IPS-18a (cell line): Measurements from ENCODE around the gene CSF2.

Source experiments
- H3K27ac ChIP-seq: one replicate; pipeline ENCODE4 v1.5.1; 2013; ENCODE audit warnings: low read length
- H3K27me3 ChIP-seq: one replicate; pipeline ENCODE4 v1.6.1; 2013; ENCODE audit warnings: mild to moderate bottlenecking, low read length; ENCODE audit not compliant: control insufficient read depth, insufficient read depth
- H3K36me3 ChIP-seq: one replicate; pipeline ENCODE4 v1.6.1; 2013; ENCODE audit warnings: low read depth, low read length; ENCODE audit not compliant: control insufficient read depth
- H3K4me1 ChIP-seq: one replicate; pipeline ENCODE4 v1.6.1; 2013; ENCODE audit warnings: low read depth, low read length; ENCODE audit not compliant: control insufficient read depth
- H3K4me3 ChIP-seq: one replicate; pipeline ENCODE4 v1.5.1; 2013; ENCODE audit warnings: low read length
- H3K9ac ChIP-seq: one replicate; pipeline ENCODE4 v1.6.1; 2013; ENCODE audit warnings: mild to moderate bottlenecking, low read length, moderate library complexity
- H3K9me3 ChIP-seq: one replicate; pipeline ENCODE4 v1.6.1; 2013; ENCODE audit warnings: low read depth, low read length; ENCODE audit not compliant: control insufficient read depth

The CSF2 gene

DNA sequence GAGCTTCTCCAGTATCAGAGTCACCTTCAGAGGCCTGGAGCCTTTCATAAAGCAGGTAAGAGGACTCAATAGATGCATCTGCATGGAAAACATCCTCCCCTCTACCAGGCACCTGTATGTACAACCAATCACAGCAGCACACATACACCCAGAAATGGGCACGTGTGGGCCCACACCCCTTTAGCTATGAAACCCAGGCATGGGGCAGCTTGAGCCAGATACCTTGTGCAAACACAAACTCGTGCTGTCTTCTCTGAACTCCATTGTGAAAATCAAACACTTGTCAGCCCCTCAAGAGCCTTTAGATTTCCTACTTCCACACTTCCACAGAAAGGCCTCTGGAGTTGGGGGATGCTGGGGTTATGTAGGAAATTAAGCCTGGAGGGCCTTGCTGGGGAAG lies 1.1 kb upstream of the CSF2 start:
- no peaks in the 10 kb centered on the region for H3K27me3 ChIP-seq
- no peak overlapping the region for H3K9ac ChIP-seq
- no peaks in the 10 kb centered on the region for H3K9me3 ChIP-seq
- no peaks in the 10 kb centered on the region for H3K4me1 ChIP-seq
- no peaks in the 10 kb centered on the region for H3K36me3 ChIP-seq
- no peak overlapping the region for H3K4me3 ChIP-seq
- H3K27ac ChIP-seq = no peak overlapping the region

DNA sequence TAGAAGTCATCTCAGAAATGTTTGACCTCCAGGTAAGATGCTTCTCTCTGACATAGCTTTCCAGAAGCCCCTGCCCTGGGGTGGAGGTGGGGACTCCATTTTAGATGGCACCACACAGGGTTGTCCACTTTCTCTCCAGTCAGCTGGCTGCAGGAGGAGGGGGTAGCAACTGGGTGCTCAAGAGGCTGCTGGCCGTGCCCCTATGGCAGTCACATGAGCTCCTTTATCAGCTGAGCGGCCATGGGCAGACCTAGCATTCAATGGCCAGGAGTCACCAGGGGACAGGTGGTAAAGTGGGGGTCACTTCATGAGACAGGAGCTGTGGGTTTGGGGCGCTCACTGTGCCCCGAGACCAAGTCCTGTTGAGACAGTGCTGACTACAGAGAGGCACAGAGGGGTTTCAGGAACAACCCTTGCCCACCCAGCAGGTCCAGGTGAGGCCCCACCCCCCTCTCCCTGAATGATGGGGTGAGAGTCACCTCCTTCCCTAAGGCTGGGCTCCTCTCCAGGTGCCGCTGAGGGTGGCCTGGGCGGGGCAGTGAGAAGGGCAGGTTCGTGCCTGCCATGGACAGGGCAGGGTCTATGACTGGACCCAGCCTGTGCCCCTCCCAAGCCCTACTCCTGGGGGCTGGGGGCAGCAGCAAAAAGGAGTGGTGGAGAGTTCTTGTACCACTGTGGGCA lies 642 bp downstream of the CSF2 start:
- no peak overlapping the region for H3K9ac ChIP-seq
- H3K4me3 ChIP-seq = no peak overlapping the region
- H3K36me3 ChIP-seq = no peaks in the 10 kb centered on the region
- no peaks in the 10 kb centered on the region for H3K4me1 ChIP-seq
- no peak overlapping the region for H3K27ac ChIP-seq
- no peaks in the 10 kb centered on the region for H3K9me3 ChIP-seq
- H3K27me3 ChIP-seq = no peaks in the 10 kb centered on the region

DNA sequence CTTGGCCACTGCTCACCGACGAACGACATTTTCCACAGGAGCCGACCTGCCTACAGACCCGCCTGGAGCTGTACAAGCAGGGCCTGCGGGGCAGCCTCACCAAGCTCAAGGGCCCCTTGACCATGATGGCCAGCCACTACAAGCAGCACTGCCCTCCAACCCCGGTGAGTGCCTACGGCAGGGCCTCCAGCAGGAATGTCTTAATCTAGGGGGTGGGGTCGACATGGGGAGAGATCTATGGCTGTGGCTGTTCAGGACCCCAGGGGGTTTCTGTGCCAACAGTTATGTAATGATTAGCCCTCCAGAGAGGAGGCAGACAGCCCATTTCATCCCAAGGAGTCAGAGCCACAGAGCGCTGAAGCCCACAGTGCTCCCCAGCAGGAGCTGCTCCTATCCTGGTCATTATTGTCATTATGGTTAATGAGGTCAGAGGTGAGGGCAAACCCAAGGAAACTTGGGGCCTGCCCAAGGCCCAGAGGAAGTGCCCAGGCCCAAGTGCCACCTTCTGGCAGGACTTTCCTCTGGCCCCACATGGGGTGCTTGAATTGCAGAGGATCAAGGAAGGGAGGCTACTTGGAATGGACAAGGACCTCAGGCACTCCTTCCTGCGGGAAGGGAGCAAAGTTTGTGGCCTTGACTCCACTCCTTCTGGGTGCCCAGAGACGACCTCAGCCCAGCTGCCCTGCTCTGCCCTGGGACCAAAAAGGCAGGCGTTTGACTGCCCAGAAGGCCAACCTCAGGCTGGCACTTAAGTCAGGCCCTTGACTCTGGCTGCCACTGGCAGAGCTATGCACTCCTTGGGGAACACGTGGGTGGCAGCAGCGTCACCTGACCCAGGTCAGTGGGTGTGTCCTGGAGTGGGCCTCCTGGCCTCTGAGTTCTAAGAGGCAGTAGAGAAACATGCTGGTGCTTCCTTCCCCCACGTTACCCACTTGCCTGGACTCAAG lies 1.5 kb downstream of the CSF2 start:
- H3K27ac ChIP-seq = no peak overlapping the region
- no peaks in the 10 kb centered on the region for H3K36me3 ChIP-seq
- H3K4me1 ChIP-seq = no peaks in the 10 kb centered on the region
- H3K4me3 ChIP-seq = no peak overlapping the region
- H3K9ac ChIP-seq = no peak overlapping the region
- no peaks in the 10 kb centered on the region for H3K27me3 ChIP-seq
- no peaks in the 10 kb centered on the region for H3K9me3 ChIP-seq

DNA sequence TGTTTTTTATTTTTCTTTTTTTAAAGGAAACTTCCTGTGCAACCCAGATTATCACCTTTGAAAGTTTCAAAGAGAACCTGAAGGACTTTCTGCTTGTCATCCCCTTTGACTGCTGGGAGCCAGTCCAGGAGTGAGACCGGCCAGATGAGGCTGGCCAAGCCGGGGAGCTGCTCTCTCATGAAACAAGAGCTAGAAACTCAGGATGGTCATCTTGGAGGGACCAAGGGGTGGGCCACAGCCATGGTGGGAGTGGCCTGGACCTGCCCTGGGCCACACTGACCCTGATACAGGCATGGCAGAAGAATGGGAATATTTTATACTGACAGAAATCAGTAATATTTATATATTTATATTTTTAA lies 2.1 kb downstream of the CSF2 start:
- H3K9ac ChIP-seq = no peak overlapping the region
- H3K36me3 ChIP-seq = no peaks in the 10 kb centered on the region
- no peaks in the 10 kb centered on the region for H3K4me1 ChIP-seq
- no peak overlapping the region for H3K4me3 ChIP-seq
- H3K27ac ChIP-seq = no peak overlapping the region
- no peaks in the 10 kb centered on the region for H3K27me3 ChIP-seq
- no peaks in the 10 kb centered on the region for H3K9me3 ChIP-seq

DNA sequence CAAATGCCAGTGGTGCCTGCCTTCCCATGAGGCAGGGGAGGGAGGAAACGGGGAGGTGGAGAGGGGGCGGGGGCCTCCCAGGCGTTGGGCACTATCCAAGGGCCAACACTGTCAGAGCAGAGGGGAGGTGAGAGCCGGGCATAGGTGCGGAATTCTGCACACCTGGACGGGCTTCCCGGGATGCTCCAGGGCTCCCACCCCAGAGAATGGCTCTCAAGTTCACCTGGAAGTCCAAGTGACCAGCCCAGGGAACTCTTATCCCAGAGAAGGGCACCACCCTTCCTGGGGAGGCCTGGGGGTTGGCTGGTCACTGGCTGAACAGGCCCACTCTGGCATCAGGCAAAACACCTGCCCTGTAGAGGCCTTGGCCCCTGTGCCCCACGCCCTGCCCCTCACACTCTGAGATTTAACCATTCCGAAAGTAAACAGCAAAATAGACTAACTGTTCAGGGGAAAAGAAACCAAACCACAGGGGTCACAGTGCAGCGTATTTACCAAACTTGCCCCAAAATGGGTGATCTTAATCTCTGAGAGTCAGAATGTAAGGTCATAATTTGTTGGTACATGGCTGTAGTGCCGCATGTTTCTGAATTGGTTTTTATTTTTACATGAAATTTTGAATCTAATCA lies 2.7 kb downstream of the CSF2 start:
- no peaks in the 10 kb centered on the region for H3K36me3 ChIP-seq
- no peak overlapping the region for H3K4me3 ChIP-seq

DNA sequence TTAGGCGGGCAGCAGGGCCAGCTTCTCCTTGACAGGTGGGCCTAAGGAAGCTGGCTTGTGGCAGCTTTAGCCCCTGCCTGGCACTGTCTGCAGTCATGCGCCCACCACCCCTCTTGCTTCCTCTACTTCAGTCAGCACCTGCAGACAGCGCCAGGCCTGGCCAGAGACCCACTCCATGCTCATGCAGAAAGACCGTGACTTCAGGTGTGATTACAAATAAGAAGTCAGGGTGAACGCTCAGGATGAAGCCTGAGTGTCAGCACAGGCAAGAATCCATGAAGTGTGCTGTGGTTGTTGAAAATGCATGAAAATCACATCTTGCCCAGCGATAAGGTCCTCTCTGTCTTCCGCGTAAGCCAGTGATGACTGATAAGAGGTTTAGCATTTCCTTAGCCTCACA lies 3.4 kb downstream of the CSF2 start:
- H3K27ac ChIP-seq = no peak overlapping the region
- no peaks in the 10 kb centered on the region for H3K9me3 ChIP-seq
- no peak overlapping the region for H3K9ac ChIP-seq
- H3K4me1 ChIP-seq = no peaks in the 10 kb centered on the region
- H3K27me3 ChIP-seq = no peaks in the 10 kb centered on the region
- H3K4me3 ChIP-seq = no peak overlapping the region
- H3K36me3 ChIP-seq = no peaks in the 10 kb centered on the region

More for the DNA sequence above, 2.7 kb downstream of the CSF2 start:
- H3K27me3 ChIP-seq = no peaks in the 10 kb centered on the region
- H3K4me1 ChIP-seq = no peaks in the 10 kb centered on the region
- H3K27ac ChIP-seq = no peak overlapping the region
- H3K9ac ChIP-seq = no peak overlapping the region
- H3K9me3 ChIP-seq = no peaks in the 10 kb centered on the region

GRCh38 chr5:132079081-132079480 lies 5.5 kb downstream of the CSF2 start:
- Histone ChIP-seq H3K27me3 (no peaks in the 10 kb centered on the region), H3K9me3 (no peaks in the 10 kb centered on the region), H3K4me1 (no peaks in the 10 kb centered on the region)

GRCh38 chr5:132079619-132080018 lies 6.0 kb downstream of the CSF2 start:
- Histone ChIP-seq H3K9ac (no peak overlapping the region), H3K27ac (no peak overlapping the region), H3K36me3 (no peaks in the 10 kb centered on the region), H3K4me3 (no peak overlapping the region), H3K9me3 (no peaks in the 10 kb centered on the region), H3K4me1 (no peaks in the 10 kb centered on the region), H3K27me3 (no peaks in the 10 kb centered on the region)

More at GRCh38 chr5:132079081-132079480, 5.5 kb downstream of the CSF2 start:
- H3K27ac ChIP-seq = no peak overlapping the region
- no peaks in the 10 kb centered on the region for H3K36me3 ChIP-seq
- H3K9ac ChIP-seq = no peak overlapping the region
- no peak overlapping the region for H3K4me3 ChIP-seq

DNA sequence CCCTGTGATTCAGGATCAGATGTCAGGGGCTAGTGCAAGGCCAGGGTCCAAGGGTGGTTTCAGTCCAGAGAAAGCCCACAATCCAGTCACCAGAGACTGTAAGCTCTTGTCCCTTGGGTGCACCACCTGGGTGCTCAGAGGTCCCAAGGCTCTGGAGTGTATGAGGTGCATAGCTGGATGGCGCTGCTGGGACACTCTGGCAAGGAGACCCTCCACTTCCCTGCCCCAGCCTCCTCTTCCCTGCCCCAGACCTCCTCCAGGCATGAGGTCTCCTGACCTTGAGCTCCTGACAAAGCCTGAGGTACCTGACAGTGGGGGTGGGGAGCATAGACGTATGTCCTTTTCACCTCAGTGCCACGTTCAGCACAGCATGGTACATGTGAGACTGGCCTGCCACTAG lies 7.0 kb downstream of the CSF2 start:
- H3K27me3 ChIP-seq = no peaks in the 10 kb centered on the region

DNA sequence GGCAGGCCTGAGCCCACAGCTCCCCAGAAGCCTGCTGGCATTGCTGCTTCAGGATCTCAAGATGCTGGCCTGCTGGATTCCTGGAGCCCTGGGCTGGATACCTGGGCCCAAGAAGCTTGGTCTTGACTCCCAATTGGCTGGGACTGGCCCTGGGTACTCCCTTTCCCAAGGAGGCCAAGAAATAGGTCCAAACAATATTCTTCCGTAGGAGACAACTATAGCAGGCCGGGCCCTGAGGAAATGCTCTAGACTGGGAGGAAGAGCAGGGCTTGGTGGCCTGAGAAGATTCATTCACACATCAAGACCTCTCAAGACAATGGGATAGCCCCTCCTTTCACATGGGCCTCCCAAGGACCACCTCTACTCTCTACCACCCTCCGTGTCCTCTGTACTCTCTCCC lies 7.9 kb downstream of the CSF2 start:
- no peaks in the 10 kb centered on the region for H3K36me3 ChIP-seq
- H3K4me1 ChIP-seq = no peaks in the 10 kb centered on the region
- H3K9me3 ChIP-seq = no peaks in the 10 kb centered on the region
- no peak overlapping the region for H3K9ac ChIP-seq
- no peak overlapping the region for H3K27ac ChIP-seq
- no peaks in the 10 kb centered on the region for H3K27me3 ChIP-seq
- no peak overlapping the region for H3K4me3 ChIP-seq

More for the DNA sequence above, 7.0 kb downstream of the CSF2 start:
- Histone ChIP-seq H3K36me3 (no peaks in the 10 kb centered on the region), H3K9ac (no peak overlapping the region), H3K4me3 (no peak overlapping the region), H3K9me3 (no peaks in the 10 kb centered on the region), H3K4me1 (no peaks in the 10 kb centered on the region), H3K27ac (no peak overlapping the region)

GRCh38 chr5:132082329-132083023 lies 8.9 kb downstream of the CSF2 start:
- no peak overlapping the region for H3K27ac ChIP-seq

More at GRCh38 chr5:132082329-132083023, 8.9 kb downstream of the CSF2 start:
- Histone ChIP-seq H3K9ac (no peak overlapping the region), H3K9me3 (no peaks in the 10 kb centered on the region), H3K27me3 (no peaks in the 10 kb centered on the region), H3K4me3 (no peak overlapping the region), H3K4me1 (no peaks in the 10 kb centered on the region), H3K36me3 (no peaks in the 10 kb centered on the region)
